ENCODE results near the gene KIAA1958. TPM values are rescaled to one million over a fixed set of nuclear protein-coding genes. Genes with fewer than 3 reads are reported as not detected.

The KIAA1958 gene
- total RNA-seq, 2 donors from 2014 or later = 9.0 to 10.6 TPM

GRCh38 chr9:112550531-112550930 is 63.9 kb downstream of the KIAA1958 start:
- H3K9ac ChIP-seq (ENCODE audit: low read depth in 2 of 2, low read length in 2 of 2) = no peak overlapping the region
- no peak for TF ChIP-seq CTCF (IDR thresholded peaks at IDR 0.05)
- intact Hi-C loops (cut with DNase I) = no loop called here

GRCh38 chr9:112551641-112552040 is 65.0 kb downstream of the KIAA1958 start:
- no peak overlapping the region for H3K9ac ChIP-seq (ENCODE audit: low read depth in 2 of 2, low read length in 2 of 2)
- intact Hi-C loops (cut with DNase I) = no loop called here
- no peak for DNase-seq
- no peaks in the 10 kb centered on the region for H3K9me3 ChIP-seq
- H3K4me1 ChIP-seq = no peaks in the 10 kb centered on the region
- H3K4me3 ChIP-seq = no peak overlapping the region
- H3K27ac ChIP-seq = no peak overlapping the region
- H3K27me3 ChIP-seq = no peaks in the 10 kb centered on the region
- no peak for TF ChIP-seq CTCF (IDR thresholded peaks at IDR 0.05)
- H3K36me3 ChIP-seq = no peaks in the 10 kb centered on the region

More at GRCh38 chr9:112550531-112550930, 63.9 kb downstream of the KIAA1958 start:
- no peak overlapping the region for H3K4me3 ChIP-seq
- H3K27me3 ChIP-seq = no peaks in the 10 kb centered on the region
- no peak overlapping the region for H3K27ac ChIP-seq
- no peaks in the 10 kb centered on the region for H3K9me3 ChIP-seq
- DNase-seq = no peak
- no peaks in the 10 kb centered on the region for H3K36me3 ChIP-seq
- H3K4me1 ChIP-seq = no peaks in the 10 kb centered on the region

DNA sequence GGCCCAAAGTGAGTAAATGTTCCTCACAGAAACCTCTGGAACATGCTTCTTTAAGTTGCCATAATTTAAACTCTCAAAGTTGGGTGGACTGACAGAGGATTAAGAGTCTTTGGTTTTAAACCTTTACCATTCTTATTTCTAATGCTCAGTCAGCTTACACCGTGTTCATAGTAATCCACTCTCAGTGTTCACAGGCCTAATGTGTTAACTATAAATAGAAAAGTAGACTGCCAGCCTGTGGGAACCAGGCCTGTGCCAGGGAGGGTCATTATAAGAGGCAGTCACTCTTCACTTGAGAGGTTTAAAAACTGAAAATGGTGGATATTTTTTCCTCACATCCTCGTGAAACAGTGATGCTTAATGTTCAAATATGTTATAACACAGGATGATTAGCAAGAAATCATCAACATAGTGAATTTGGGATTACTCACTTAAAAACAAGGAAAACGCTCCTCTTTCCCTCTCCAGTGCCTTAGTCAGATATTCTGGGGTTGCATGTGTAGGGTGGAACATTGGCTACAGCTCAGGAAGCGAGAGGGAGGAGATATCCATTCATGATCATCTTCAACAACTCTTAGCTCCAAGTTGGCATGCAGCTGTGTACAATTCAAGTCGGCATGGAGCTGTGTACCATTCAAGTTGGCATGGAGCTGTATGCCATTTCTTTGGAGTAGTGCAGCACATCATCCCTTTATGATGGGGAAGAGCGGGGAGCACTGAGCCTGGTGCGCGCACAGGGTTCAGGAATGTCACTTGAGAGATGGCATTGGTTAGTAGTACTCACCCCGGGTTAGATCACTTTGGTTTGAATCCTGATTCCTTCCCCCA is 65.8 kb downstream of the KIAA1958 start:
- H3K9ac ChIP-seq (ENCODE audit: low read depth in 2 of 2, low read length in 2 of 2) = no peak overlapping the region
- no peaks in the 10 kb centered on the region for H3K27me3 ChIP-seq
- H3K9me3 ChIP-seq = no peaks in the 10 kb centered on the region
- H3K27ac ChIP-seq = no peak overlapping the region
- DNase-seq = no peak
- H3K4me3 ChIP-seq = no peak overlapping the region
- intact Hi-C loops (cut with DNase I) = no loop called here
- H3K4me1 ChIP-seq = no peaks in the 10 kb centered on the region
- H3K36me3 ChIP-seq = no peaks in the 10 kb centered on the region
- TF ChIP-seq CTCF (IDR thresholded peaks at IDR 0.05) = no peak

DNA sequence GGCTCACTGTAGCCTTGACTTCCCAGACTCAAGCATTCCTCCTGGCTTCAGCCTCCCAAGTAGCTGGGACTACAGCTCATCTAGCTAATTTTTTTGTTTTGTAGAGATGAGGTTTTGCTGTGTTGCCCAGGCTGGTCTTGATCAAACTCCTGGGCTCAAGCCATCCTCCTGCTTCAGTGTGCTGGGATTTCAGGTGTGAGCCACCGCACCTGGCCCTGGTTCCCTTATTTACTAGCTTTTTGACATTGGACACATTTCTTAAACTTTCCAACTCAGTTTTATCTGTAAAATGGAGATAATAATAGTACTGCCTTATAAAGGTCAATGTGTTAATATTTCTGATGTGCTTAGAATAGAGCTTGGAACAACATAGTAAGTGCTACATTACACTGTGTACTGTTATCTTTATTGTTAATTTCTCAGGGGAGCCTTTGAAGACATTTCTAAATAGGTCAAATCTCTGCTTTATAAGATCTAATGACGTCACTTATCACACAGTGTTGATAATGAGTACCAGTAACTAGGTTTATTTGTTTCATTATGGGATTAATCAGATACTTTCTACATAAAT is 66.7 kb downstream of the KIAA1958 start:
- no peaks in the 10 kb centered on the region for H3K36me3 ChIP-seq
- no peak for DNase-seq
- no peak for TF ChIP-seq CTCF (IDR thresholded peaks at IDR 0.05)
- intact Hi-C loops (cut with DNase I) = no loop called here
- H3K9ac ChIP-seq (ENCODE audit: low read depth in 2 of 2, low read length in 2 of 2) = no peak overlapping the region
- H3K4me3 ChIP-seq = no peak overlapping the region
- no peaks in the 10 kb centered on the region for H3K4me1 ChIP-seq
- no peaks in the 10 kb centered on the region for H3K27me3 ChIP-seq
- no peaks in the 10 kb centered on the region for H3K9me3 ChIP-seq
- H3K27ac ChIP-seq = no peak overlapping the region

GRCh38 chr9:112554516-112554915 is 67.9 kb downstream of the KIAA1958 start:
- Histone ChIP-seq H3K4me3 (no peak overlapping the region), H3K9me3 (no peaks in the 10 kb centered on the region), H3K27me3 (no peaks in the 10 kb centered on the region), H3K9ac (ENCODE audit: low read depth in 2 of 2, low read length in 2 of 2) (no peak overlapping the region), H3K36me3 (no peaks in the 10 kb centered on the region), H3K27ac (no peak overlapping the region), H3K4me1 (no peaks in the 10 kb centered on the region)
- no peak for TF ChIP-seq CTCF (IDR thresholded peaks at IDR 0.05)
- no peak for DNase-seq
- intact Hi-C loops (cut with DNase I) = no loop called here
